GM12875 (cell line): ENCODE data around the gene KCTD18.

Experiments
- H3K4me3 ChIP-seq: one replicate; pipeline ENCODE4 v1.5.1; 2011; ENCODE audit warnings: low read depth, low read length, control low read depth
- TF ChIP-seq, protein P1 (sequence below): IDR thresholded peaks from 2 replicates; pipeline ENCODE4 v1.5.1; 2011; ENCODE audit warnings: low read depth, mild to moderate bottlenecking, control low read depth, inconsistent platforms, low read length, moderate library complexity, borderline replicate concordance; ENCODE audit not compliant: insufficient read depth

Gene KCTD18

DNA sequence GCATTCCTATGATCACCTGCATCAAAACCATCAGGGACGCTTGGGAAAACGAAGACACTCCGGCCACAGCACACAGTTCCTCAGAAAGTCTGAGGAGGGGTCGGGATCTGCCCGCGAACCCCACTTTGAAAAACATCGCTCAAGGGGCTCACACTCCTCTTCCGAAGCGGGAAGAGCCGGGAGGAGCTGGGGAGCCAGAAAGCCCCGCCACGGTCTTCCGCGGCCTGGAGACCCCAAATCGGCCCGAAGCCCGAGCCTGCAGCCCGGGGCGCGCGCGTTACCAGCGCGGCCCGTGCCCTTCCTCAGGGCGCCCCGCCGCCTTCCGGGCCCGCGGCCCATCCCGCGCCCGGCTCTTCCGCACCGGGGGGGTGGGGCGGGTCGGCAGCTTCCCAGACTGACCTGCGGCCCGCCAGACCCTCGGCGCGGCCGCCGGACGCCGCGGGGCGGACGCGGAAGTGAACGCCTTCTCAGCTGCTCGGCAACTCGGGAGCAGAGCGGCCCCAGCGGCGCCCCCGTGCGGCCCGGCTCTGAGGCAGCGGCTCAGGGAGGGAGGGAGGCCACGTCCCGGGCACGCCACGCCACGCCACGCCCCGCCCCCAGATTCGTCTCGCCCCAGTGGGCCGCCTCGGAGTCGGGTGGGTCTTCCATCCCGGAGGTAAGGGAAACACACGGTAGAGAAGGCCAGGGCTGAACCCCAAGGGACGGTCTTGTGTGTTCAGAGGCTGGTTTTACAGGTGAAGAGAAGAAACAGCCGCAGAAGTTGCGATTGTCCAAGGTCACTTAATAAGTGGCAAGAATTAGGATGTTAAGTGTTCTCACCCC, at the start of gene KCTD18:
KCTD18 (minus strand) TSS at position 457 of the 822 bp plus-strand sequence. CDS start 3,052 bp downstream, outside the sequence.
- peak within 1 kb of the TSS; percentile 59 for H3K4me3 ChIP-seq
- TF ChIP-seq, protein P1, sequence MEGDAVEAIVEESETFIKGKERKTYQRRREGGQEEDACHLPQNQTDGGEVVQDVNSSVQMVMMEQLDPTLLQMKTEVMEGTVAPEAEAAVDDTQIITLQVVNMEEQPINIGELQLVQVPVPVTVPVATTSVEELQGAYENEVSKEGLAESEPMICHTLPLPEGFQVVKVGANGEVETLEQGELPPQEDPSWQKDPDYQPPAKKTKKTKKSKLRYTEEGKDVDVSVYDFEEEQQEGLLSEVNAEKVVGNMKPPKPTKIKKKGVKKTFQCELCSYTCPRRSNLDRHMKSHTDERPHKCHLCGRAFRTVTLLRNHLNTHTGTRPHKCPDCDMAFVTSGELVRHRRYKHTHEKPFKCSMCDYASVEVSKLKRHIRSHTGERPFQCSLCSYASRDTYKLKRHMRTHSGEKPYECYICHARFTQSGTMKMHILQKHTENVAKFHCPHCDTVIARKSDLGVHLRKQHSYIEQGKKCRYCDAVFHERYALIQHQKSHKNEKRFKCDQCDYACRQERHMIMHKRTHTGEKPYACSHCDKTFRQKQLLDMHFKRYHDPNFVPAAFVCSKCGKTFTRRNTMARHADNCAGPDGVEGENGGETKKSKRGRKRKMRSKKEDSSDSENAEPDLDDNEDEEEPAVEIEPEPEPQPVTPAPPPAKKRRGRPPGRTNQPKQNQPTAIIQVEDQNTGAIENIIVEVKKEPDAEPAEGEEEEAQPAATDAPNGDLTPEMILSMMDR, result peak; percentile 95

DNA sequence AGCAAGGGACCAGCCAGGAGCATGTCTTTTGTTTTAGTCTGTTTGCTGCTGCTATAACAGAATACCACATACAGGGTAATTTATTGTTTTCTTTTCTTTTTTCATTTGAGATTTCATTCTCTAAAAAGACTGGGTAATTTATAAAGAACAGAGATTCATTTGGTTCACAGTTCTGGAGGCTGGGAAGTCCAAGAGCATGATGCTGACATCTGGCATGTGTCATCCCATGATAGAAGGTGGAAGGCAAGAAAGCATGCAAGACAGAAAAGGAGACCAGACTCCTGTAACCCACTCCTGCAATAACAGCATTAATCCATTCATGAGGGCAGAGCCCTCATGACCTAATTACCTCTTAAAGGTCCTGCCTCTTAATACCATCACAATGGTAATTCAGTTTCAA, 30.9 kb upstream of the KCTD18 start:
- TF ChIP-seq, protein P1, result no peak

DNA sequence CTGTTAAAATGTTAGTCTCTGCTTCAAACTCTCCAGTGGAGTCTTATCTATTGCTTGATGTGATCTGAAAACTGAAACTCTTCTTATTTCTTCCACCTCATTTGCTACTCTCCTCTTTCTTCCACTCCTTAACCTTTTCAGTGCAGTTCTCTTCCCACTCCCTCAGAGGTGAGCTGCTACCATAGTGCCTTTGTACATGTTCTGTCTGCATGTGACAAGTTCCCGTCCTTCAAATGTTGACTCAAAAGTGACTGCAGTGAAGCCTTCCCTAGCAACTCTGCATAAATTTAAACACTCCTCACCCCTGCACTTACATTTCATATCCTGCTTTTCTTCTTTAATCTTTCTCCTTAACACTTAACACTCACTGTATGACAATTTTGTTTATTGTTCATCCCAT, 28.3 kb upstream of the KCTD18 start:
- H3K4me3 ChIP-seq, result no peak overlapping the region
- TF ChIP-seq, protein P1, result no peak

More for the DNA sequence above, 30.9 kb upstream of the KCTD18 start:
- no peak overlapping the region for H3K4me3 ChIP-seq

DNA sequence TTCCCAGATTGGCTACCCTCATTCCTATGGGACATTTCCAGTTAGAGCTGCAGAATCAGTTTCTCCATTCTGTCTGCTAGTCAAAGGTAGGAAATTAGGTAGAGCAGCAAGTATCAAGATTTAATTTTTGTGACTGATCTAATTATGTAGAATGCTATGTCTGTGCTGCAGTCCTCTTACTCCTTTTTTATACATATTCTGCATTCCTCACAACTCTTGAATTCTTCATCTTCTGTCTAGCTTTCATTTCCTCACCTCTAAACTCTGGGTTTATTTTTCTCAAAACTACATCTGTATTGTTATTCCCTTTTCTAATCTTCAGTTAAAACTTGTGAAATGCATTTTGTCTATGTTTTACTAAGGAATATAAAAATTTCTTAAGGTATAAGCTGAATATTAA, 24.7 kb upstream of the KCTD18 start:
- TF ChIP-seq, protein P1, result no peak
- no peak overlapping the region for H3K4me3 ChIP-seq

DNA sequence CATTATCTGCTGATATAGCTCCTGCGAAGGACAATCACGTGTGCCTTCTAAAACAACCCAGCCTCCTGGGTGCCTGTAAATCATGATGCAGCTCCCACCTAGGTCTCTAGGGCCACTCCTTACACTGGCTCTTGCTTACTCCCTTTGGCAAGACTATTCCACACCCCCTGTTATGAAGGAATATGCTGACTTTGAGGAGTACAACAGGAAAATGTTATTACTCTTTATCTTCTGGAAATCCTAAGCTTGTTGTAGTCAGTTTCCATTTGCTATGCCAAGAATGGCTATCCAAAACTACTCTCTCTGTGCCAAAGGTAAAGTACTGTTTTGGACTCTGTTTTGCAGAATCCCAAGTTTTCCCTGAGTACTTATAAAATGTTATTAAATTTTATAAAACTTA, 23.9 kb upstream of the KCTD18 start:
- TF ChIP-seq, protein P1, result no peak

DNA sequence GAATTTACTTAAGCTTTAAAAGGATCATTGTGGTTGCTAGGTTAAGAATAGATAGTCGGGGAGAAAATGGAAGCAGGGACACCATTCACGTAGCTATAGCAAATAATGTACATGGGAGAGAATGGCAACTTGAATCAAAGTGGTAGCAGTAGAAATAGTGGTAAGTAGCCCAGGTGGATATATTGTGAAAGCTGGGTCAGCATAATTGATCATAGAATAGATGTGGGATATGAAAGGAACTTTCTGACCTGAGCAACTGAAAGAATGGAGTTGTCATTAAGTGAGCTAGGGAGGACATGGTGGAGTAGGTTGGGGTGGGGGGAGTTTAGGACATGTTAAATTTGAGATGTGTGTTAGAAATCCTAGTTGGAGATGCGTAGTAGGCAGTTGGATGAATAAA, 18.4 kb upstream of the KCTD18 start:
- TF ChIP-seq, protein P1, result no peak
- H3K4me3 ChIP-seq, result no peak overlapping the region

More for the DNA sequence above, 23.9 kb upstream of the KCTD18 start:
- no peak overlapping the region for H3K4me3 ChIP-seq
